Naive thymus-derived CD4-positive, alpha-beta T cell (primary cell): ENCODE measurements around the gene MS4A13. TPM values are rescaled to one million over a fixed set of nuclear protein-coding genes. Genes with fewer than 3 reads are reported as not detected.
A peak's percentile ranks its signal among the peaks of the same experiment; 100 is the strongest.

Experiments used
- ATAC-seq: fragments of 150-1000 bp; cut with Tn5 transposase; 2 replicates; pipeline ENCODE4 v1.10.0; 2021; ENCODE audit warnings: mild to moderate bottlenecking, moderate library complexity
- CTCF ChIA-PET: fragments of 350-600 bp; sonication (Branson Sonifier 250); formaldehyde crosslinking; loops from one replicate; lab custom pipeline; 2021; ENCODE audit warnings: antibody characterized with exemption; lab: Charles Lee
- POLR2A ChIA-PET: fragments of 350-600 bp; sonication (Branson Sonifier 250); formaldehyde crosslinking; loops from one replicate; lab custom pipeline; 2021; ENCODE audit warnings: antibody characterized with exemption, inconsistent platforms; lab: Charles Lee
- DNase-seq, 9 donors: peaks; one replicate each; pipeline versions ENCODE4 v3.0.0 to v3.0.0-alpha.2; 2020 to 2022; ENCODE audit warnings: mixed read lengths in 1 of 9
- H3K27ac ChIP-seq: one replicate; pipeline ENCODE4 v1.7.0; 2013; ENCODE audit warnings: mild to moderate bottlenecking, low read depth, low read length, moderate library complexity
- H3K27me3 ChIP-seq, 2 donors: one replicate each; pipeline ENCODE4 v1.7.0; 2013; ENCODE audit warnings: low read length in 2 of 2, mild to moderate bottlenecking in 2 of 2, moderate library complexity in 2 of 2; ENCODE audit not compliant: control insufficient read depth in 2 of 2, insufficient read depth in 2 of 2
- H3K36me3 ChIP-seq, 3 experiments: 1 replicate in 2 of 3; 2 replicates in 1 of 3; pipeline ENCODE4 v1.7.0; 2013; ENCODE audit warnings: low read length in 3 of 3, mild to moderate bottlenecking in 3 of 3, moderate library complexity in 1 of 3; ENCODE audit not compliant: insufficient read depth in 3 of 3, control insufficient read depth in 2 of 3
- H3K4me1 ChIP-seq, 2 donors: one replicate each; pipeline ENCODE4 v1.7.0; 2013; ENCODE audit warnings: low read length in 2 of 2, mild to moderate bottlenecking in 2 of 2, moderate library complexity in 1 of 2; ENCODE audit not compliant: control insufficient read depth in 2 of 2, insufficient read depth in 2 of 2
- H3K4me3 ChIP-seq: 2 replicates; pipeline ENCODE4 v1.7.0; 2013; ENCODE audit warnings: mild to moderate bottlenecking, low read length
- H3K9me3 ChIP-seq, 3 experiments: 1 replicate in 2 of 3; 2 replicates in 1 of 3; pipeline ENCODE4 v1.7.0; 2013; ENCODE audit warnings: low read length in 3 of 3; ENCODE audit not compliant: control insufficient read depth in 2 of 3
- H3K27ac Mint-ChIP-seq, 9 donors: one replicate each; pipeline ENCODE4 v1.8.0; 2020 to 2022; ENCODE audit warnings: mixed read lengths in 9 of 9, mild to moderate bottlenecking in 8 of 9, moderate library complexity in 5 of 9, inconsistent platforms in 2 of 9
- H3K27me3 Mint-ChIP-seq, 5 donors: one replicate each; pipeline ENCODE4 v1.8.0; 2021 to 2022; ENCODE audit warnings: mixed read lengths in 5 of 5, mild to moderate bottlenecking in 1 of 5
- H3K36me3 Mint-ChIP-seq, 5 donors: one replicate each; pipeline ENCODE4 v1.8.0; 2020 to 2022; ENCODE audit warnings: mixed read lengths in 5 of 5, mild to moderate bottlenecking in 3 of 5, inconsistent platforms in 1 of 5
- H3K4me1 Mint-ChIP-seq, 7 donors: one replicate each; pipeline ENCODE4 v1.8.0; 2020 to 2022; ENCODE audit warnings: mixed read lengths in 7 of 7, mild to moderate bottlenecking in 3 of 7, inconsistent platforms in 1 of 7
- H3K4me3 Mint-ChIP-seq, 10 donors: one replicate each; pipeline ENCODE4 v1.8.0; 2020 to 2022; ENCODE audit warnings: mild to moderate bottlenecking in 10 of 10, mixed read lengths in 10 of 10, moderate library complexity in 6 of 10, inconsistent platforms in 2 of 10
- H3K9me3 Mint-ChIP-seq, 11 donors: one replicate each; pipeline ENCODE4 v1.8.0; 2020 to 2022; ENCODE audit warnings: mixed read lengths in 11 of 11, mild to moderate bottlenecking in 4 of 11, inconsistent platforms in 1 of 11, moderate library complexity in 1 of 11
- intact Hi-C, 2 donors: fragments of 100-400 bp; cut with micrococcal nuclease; formaldehyde crosslinking; loops; one replicate each; pipeline ENCODE4 v1.15.1; 2023
- polyA plus RNA-seq, 2 donors: library from polyadenylated mRNA; unstranded; fragments of 300-500 nt; fragmentation: Illumina TruSeq; gene quantifications; one replicate each; pipeline ENCODE4 v1.2.3, GENCODE V29; 2021
- total RNA-seq, 6 experiments: library from RNA in 5 of 6; stranded (reverse) in 5 of 6; gene quantifications; 1 replicate in 5 of 6; 2 replicates in 1 of 6; pipeline ENCODE4 v1.2.3 and lab custom pipeline; 2021 to 2026

The MS4A13 gene
- total and polyA plus RNA-seq, 7 experiments from 2014 or later = not detected

DNA sequence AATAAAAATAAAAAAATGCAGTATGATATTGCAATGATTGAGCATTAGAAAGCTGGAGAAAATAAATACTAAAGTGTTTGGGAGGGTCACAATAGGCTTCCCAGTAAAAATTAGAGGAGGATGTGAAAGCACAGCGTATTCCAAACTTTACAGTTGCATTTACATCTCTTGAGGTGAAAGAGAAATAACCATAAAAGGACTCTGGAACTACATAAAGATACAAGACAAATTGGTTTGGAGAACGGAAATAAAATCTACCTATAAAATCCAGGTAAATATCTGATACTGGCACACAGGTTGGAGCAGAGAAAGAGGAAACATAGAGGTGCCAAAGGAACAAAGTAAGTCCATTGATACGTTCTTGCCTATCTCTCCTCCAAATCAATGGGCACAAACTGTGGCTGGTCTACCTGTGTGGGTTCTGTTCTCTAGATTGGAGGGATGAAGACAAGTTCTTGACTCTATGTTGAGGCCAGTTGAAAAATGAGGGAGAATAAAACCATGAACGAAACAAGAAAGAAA, 22.6 kb upstream of the MS4A13 start, which contains the start of gene MS4A12:
Gene MS4A12 (plus strand): TSS at position 291 of the 522 bp plus-strand sequence. CDS start 4,541 bp downstream, outside the sequence.
- Mint-ChIP-seq H3K36me3 (no peaks in the 10 kb centered on the region), H3K4me1 (no peaks in the 10 kb centered on the region), H3K27ac (no peak within 1 kb of the TSS), H3K9me3 (no peaks in the 10 kb centered on the region), H3K4me3 (no peak within 1 kb of the TSS), H3K27me3 (peaks cover 0 to 28% (median 14%) of the 10 kb centered on the region in 5 donors)
- CTCF ChIA-PET = no interaction called here
- Histone ChIP-seq H3K9me3 (no peaks in the 10 kb centered on the region), H3K4me1 (no peaks in the 10 kb centered on the region), H3K27me3 (no peaks in the 10 kb centered on the region), H3K36me3 (no peaks in the 10 kb centered on the region), H3K27ac (no peak within 1 kb of the TSS), H3K4me3 (no peak within 1 kb of the TSS)
- no peak for DNase-seq
- ATAC-seq = no peak
- intact Hi-C loops = no loop called here
- POLR2A ChIA-PET = no interaction called here

DNA sequence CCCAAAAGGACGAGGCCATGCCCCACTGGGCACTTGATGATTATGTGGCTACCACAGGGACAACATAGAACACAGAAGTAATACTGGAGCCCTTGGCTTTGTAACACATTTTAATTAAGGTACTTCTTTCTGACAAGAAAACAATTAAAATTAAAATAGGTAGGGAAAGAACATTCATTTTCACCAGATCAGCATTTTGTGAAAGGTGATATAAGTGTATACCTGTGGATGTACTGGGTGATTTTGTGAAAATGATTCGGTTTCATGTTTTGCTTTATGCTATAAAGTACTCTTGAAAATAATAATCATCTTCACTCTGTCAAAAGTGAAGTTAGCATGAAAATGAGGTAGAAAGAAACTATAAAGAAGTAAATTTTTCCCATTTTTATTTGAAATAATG, 21.7 kb upstream of the MS4A13 start:
- H3K27me3 ChIP-seq = no peaks in the 10 kb centered on the region
- intact Hi-C loops = no loop called here
- Mint-ChIP-seq H3K27ac (no peak overlapping the region), H3K9me3 (no peaks in the 10 kb centered on the region), H3K27me3 (peaks cover 4 to 32% (median 20%) of the 10 kb centered on the region in 5 donors), H3K4me1 (peaks cover 0 to 1% (median 0%) of the 10 kb centered on the region in 7 donors), H3K36me3 (no peaks in the 10 kb centered on the region), H3K4me3 (no peak overlapping the region)
- H3K4me1 ChIP-seq = no peaks in the 10 kb centered on the region
- DNase-seq = no peak
- no peak overlapping the region for H3K27ac ChIP-seq
- H3K36me3 ChIP-seq = no peaks in the 10 kb centered on the region
- no peak for ATAC-seq
- ChIA-PET POLR2A (no interaction called here), CTCF (no interaction called here)
- no peaks in the 10 kb centered on the region for H3K9me3 ChIP-seq
- H3K4me3 ChIP-seq = no peak overlapping the region

DNA sequence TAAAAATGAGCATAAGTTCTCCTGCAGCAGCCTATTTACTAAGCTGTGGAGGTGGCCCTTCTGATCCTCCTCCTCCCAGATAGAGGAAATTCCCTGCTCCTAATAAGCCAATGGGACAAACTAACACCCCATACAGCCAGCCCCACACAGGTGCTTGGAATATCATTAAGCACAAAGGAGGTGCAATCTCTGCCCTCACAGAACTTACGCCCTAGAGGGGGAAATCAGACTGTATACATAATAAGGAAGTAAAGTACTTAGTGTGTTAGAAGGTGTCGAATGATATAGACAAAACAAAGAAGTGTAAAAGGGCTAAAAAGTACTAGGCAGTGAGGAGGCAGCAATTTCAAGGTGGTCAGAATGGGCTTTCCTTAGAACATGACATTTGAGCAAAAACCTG, 16.8 kb upstream of the MS4A13 start:
- DNase-seq = no peak
- no peaks in the 10 kb centered on the region for H3K9me3 ChIP-seq
- no peaks in the 10 kb centered on the region for H3K27me3 ChIP-seq
- peaks cover 0 to 4% (median 0%) of the 10 kb centered on the region in 7 donors for H3K4me1 Mint-ChIP-seq
- peak; percentile 44 for ATAC-seq
- no peak overlapping the region for H3K4me3 Mint-ChIP-seq
- intact Hi-C loops = no loop called here
- no peaks in the 10 kb centered on the region for H3K36me3 ChIP-seq
- H3K4me1 ChIP-seq = no peaks in the 10 kb centered on the region
- ChIA-PET CTCF (no interaction called here), POLR2A (no interaction called here)
- peaks cover 4 to 70% (median 14%) of the 10 kb centered on the region in 5 donors for H3K27me3 Mint-ChIP-seq
- H3K36me3 Mint-ChIP-seq = no peaks in the 10 kb centered on the region
- H3K27ac Mint-ChIP-seq = no peak overlapping the region
- H3K4me3 ChIP-seq = no peak overlapping the region
- H3K27ac ChIP-seq = no peak overlapping the region
- H3K9me3 Mint-ChIP-seq = no peaks in the 10 kb centered on the region

DNA sequence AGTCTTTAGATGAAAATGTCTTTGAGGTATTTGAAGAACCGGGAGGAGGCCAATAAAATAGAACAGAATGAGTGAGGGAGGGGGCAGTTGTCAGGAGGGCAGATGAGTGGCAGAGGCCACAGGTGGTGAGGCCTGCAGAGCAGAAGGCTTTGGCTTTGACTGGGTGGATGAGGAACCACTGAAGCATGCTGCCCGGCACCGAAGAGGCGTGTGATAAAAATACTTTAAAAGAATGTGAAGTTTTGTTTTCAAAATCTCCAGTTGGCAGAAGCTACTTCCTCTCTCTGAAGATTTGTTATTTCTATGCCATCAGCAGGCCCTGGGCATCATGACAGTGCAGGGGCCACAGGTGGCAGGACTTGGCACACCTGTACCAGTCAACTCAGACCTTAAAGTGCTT, 16.3 kb upstream of the MS4A13 start:
- Histone ChIP-seq H3K4me3 (no peak overlapping the region), H3K9me3 (no peaks in the 10 kb centered on the region), H3K27me3 (no peaks in the 10 kb centered on the region), H3K4me1 (peaks cover 0 to 1% of the 10 kb centered on the region in 2 donors), H3K36me3 (no peaks in the 10 kb centered on the region), H3K27ac (no peak overlapping the region)
- Mint-ChIP-seq H3K4me1 (peaks cover 0 to 4% (median 0%) of the 10 kb centered on the region in 7 donors), H3K27me3 (peaks cover 4 to 72% (median 14%) of the 10 kb centered on the region in 5 donors), H3K4me3 (no peak overlapping the region), H3K9me3 (no peaks in the 10 kb centered on the region), H3K27ac (no peak overlapping the region), H3K36me3 (no peaks in the 10 kb centered on the region)
- no peak for DNase-seq
- peak; percentile 54 for ATAC-seq
- intact Hi-C loops = no loop called here
- CTCF ChIA-PET = no interaction called here
- POLR2A ChIA-PET = no interaction called here

DNA sequence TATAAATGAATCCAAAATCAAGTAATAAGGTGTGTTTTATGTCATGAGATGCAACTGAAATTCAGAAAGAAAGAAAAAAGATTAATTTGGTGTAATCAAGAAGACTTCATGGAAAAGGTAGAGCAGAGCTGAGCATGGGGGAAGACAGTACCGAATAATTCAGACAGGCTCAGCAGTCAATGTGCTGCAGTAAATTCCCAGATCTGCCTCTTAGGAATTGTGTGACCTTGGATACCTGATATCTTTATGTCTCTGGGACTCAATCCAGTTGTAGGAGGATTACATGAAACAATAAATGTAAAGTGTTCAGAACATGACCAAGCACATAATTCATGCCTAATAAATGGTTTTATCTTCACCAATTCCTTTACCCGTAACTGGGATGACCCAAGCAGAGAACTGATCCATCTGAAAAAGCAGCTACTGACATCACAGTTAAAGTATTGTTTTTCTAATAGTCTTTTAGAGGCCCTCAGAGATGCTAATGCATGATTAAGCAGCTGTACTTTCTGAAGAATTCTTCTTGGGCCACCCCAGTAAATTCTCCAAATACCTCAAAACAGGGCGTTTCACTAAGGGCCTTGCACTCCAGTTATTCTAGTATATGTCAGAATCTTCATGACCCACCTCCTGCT, 14.8 kb upstream of the MS4A13 start:
- no peaks in the 10 kb centered on the region for H3K9me3 Mint-ChIP-seq
- peaks cover under 1 to 68% (median 14%) of the 10 kb centered on the region in 5 donors for H3K27me3 Mint-ChIP-seq
- H3K4me1 Mint-ChIP-seq = peaks cover 4 to 10% (median 6%) of the 10 kb centered on the region in 7 donors
- ChIA-PET POLR2A (no interaction called here), CTCF (no interaction called here)
- H3K27ac Mint-ChIP-seq = no peak overlapping the region
- intact Hi-C loops = loop anchor here in 1 of 2 donors (5.0 kb wide), 1 partner anchor 53 kb away; no protein-coding TSS in a partner anchor
- no peaks in the 10 kb centered on the region for H3K27me3 ChIP-seq
- no peak for ATAC-seq
- no peaks in the 10 kb centered on the region for H3K36me3 Mint-ChIP-seq
- peaks cover 0 to 11% of the 10 kb centered on the region in 2 donors for H3K4me1 ChIP-seq
- DNase-seq = no peak
- no peak overlapping the region for H3K4me3 Mint-ChIP-seq
- no peak overlapping the region for H3K27ac ChIP-seq
- no peak overlapping the region for H3K4me3 ChIP-seq
- H3K36me3 ChIP-seq = no peaks in the 10 kb centered on the region
- no peaks in the 10 kb centered on the region for H3K9me3 ChIP-seq

DNA sequence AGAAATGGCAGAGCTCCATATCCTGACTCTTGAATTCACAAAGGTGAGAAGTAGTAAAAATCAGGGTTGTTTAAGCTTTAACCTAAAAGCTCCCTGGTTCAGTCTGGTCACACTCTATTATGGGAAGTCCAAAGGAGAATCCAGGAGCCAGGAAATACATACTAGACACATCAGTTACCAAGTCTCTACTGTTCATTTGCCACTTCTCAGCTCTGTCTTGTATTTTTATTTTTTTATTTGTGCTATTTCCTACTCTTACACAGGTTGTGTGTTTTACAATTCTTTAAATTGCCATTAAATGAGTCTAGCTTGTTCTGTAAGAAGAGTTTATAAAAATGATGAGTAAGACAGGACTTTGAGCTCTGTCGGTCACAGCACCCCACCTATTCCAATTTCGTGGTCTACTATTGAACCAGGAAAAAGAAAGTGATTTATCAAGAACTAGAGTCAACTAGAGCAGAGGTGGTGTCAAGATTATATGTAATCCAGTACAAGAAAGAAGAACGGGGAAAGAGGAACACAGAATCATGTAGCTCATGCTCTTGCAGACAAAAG, 12.9 kb upstream of the MS4A13 start:
- intact Hi-C loops = loop anchor here in 1 of 2 donors (5.0 kb wide), 1 partner anchor 55 kb away; no protein-coding TSS in a partner anchor
- peaks cover 4 to 10% (median 6%) of the 10 kb centered on the region in 7 donors for H3K4me1 Mint-ChIP-seq
- no peak overlapping the region for H3K27ac Mint-ChIP-seq
- POLR2A ChIA-PET = no interaction called here
- Histone ChIP-seq H3K27ac (no peak overlapping the region), H3K9me3 (no peaks in the 10 kb centered on the region), H3K4me1 (peaks cover 0 to 11% of the 10 kb centered on the region in 2 donors), H3K36me3 (no peaks in the 10 kb centered on the region), H3K4me3 (no peak overlapping the region), H3K27me3 (no peaks in the 10 kb centered on the region)
- no peaks in the 10 kb centered on the region for H3K9me3 Mint-ChIP-seq
- ATAC-seq = no peak
- no peaks in the 10 kb centered on the region for H3K36me3 Mint-ChIP-seq
- no peak overlapping the region for H3K4me3 Mint-ChIP-seq
- CTCF ChIA-PET = no interaction called here
- H3K27me3 Mint-ChIP-seq = peaks cover 4 to 68% (median 21%) of the 10 kb centered on the region in 5 donors
- no peak for DNase-seq
